ENCODE measurements around the gene ZNF684.

GRCh38 chr1:40507973-40508372, 23.5 kb upstream of the ZNF684 start:
- TF ChIP-seq SIN3A (IDR thresholded peaks at IDR 0.05; ENCODE audit: borderline replicate concordance, insufficient read depth, low read length) = no peak
- no peak for TF ChIP-seq REST (IDR thresholded peaks at IDR 0.05; ENCODE audit: insufficient read depth in 1 of 2, low read depth in 2 of 2, low read length in 2 of 2)
- no peak for TF ChIP-seq POLR2AphosphoS5 (IDR thresholded peaks at IDR 0.05; ENCODE audit: low read depth, low read length)
